HG02678 (cell line): Measurements from ENCODE around the gene TMEM147.

Source experiments
- ATAC-seq: cut with Tn5 transposase; IDR thresholded peaks from one replicate; pipeline ENCODE4 v1.9.1; 2021; ENCODE audit warnings: mild to moderate bottlenecking, moderate library complexity; ENCODE audit not compliant: unreplicated experiment

The TMEM147 gene

GRCh38 chr19:35544110-35544802, 1.2 kb upstream of the TMEM147 start:
- ATAC-seq, result no peak

GRCh38 chr19:35545855-35546381, 492 bp downstream of the TMEM147 start:
- peak; percentile 44 for ATAC-seq

GRCh38 chr19:35546532-35546931, 1.1 kb downstream of the TMEM147 start:
- no peak for ATAC-seq

- ATAC-seq, result no peak
These were observed 3.9 kb downstream of the TMEM147 start for GRCh38 chr19:35549174-35549788.

- ATAC-seq, result no peak
These were observed 4.6 kb downstream of the TMEM147 start for GRCh38 chr19:35549879-35550523.

- no peak for ATAC-seq
These were observed 5.8 kb downstream of the TMEM147 start for GRCh38 chr19:35551091-35551810.

- ATAC-seq, result no peak
These were observed 7.3 kb downstream of the TMEM147 start for GRCh38 chr19:35552534-35553384.

GRCh38 chr19:35553385-35554000, 8.1 kb downstream of the TMEM147 start:
- ATAC-seq, result no peak

GRCh38 chr19:35554076-35554475, 8.7 kb downstream of the TMEM147 start:
- ATAC-seq, result no peak

GRCh38 chr19:35555301-35556005, 10.0 kb downstream of the TMEM147 start:
- no peak for ATAC-seq

GRCh38 chr19:35556025-35556590, 10.7 kb downstream of the TMEM147 start:
- no peak for ATAC-seq

- no peak for ATAC-seq
These were observed 11.6 kb downstream of the TMEM147 start for GRCh38 chr19:35556846-35557538.

GRCh38 chr19:35557539-35558399, 12.3 kb downstream of the TMEM147 start:
- ATAC-seq, result no peak

GRCh38 chr19:35558400-35559280, 13.2 kb downstream of the TMEM147 start:
- ATAC-seq, result no peak

GRCh38 chr19:35559281-35559659, 13.8 kb downstream of the TMEM147 start:
- ATAC-seq, result no peak

- ATAC-seq, result no peak
These were observed 14.4 kb downstream of the TMEM147 start for GRCh38 chr19:35559781-35560180.

- no peak for ATAC-seq
These were observed 14.8 kb downstream of the TMEM147 start for GRCh38 chr19:35560271-35560670.
